Adrenal gland (tissue), 12 donors: Measurements from ENCODE around the gene UGT1A9. TPM values are rescaled to one million over a fixed set of nuclear protein-coding genes. Genes with fewer than 3 reads are reported as not detected.

ENCODE experiments used
- DNase-seq, 7 donors: peaks; one replicate each; pipeline ENCODE4 v3.0.0-alpha.2; 2019 to 2020
- H3K27ac ChIP-seq, 5 donors: fragments of 200-600 bp; sonication (generic) in 4 of 5; 1 replicate in 3 of 5; 2 replicates in 2 of 5; pipeline versions ENCODE4 v1.5.1 to v1.8.0; 2016 to 2020; ENCODE audit warnings: mild to moderate bottlenecking in 1 of 5
- H3K27me3 ChIP-seq: fragments of 200-600 bp; 2 replicates; pipeline ENCODE4 v1.8.0; 2021
- H3K36me3 ChIP-seq, 2 donors: fragments of 200-600 bp; replicated peaks in 1 of 2; 1 replicate in 1 of 2; 2 replicates in 1 of 2; pipeline versions ENCODE4 v1.5.1 to v1.8.0; 2018 to 2022
- H3K4me1 ChIP-seq, 2 donors: fragments of 200-600 bp; replicated peaks in 1 of 2; 1 replicate in 1 of 2; 2 replicates in 1 of 2; pipeline versions ENCODE4 v1.5.1 to v1.8.0; 2018 to 2021
- H3K4me3 ChIP-seq, 4 donors: fragments of 200-600 bp; sonication (generic) in 3 of 4; one replicate each; pipeline ENCODE4 v1.5.1; 2016 to 2018
- H3K9me3 ChIP-seq, 3 donors: fragments of 200-600 bp; sonication (generic) in 1 of 3; replicated peaks in 1 of 3; 1 replicate in 2 of 3; 2 replicates in 1 of 3; pipeline versions ENCODE4 v1.5.1 to v1.8.0; 2016 to 2021
- CTCF ChIP-seq, 6 experiments: fragments of 450-650 bp in 4 of 6; fragments of 200-600 bp in 2 of 6; sonication (generic) in 1 of 6; IDR thresholded peaks; 1 replicate in 5 of 6; 2 replicates in 1 of 6; pipeline versions ENCODE4 v1.5.1 to v1.8.0; 2016 to 2021; ENCODE audit warnings: antibody characterized with exemption in 6 of 6, mild to moderate bottlenecking in 2 of 6, moderate library complexity in 1 of 6
- POLR2A ChIP-seq, 2 donors: fragments of 450-650 bp; IDR thresholded peaks; one replicate each; pipeline ENCODE4 v1.6.1; 2017; ENCODE audit warnings: antibody characterized with exemption in 2 of 2, mild to moderate bottlenecking in 2 of 2, moderate library complexity in 1 of 2
- WGBS, 4 donors: extraction: QIAGEN DNeasy Blood & Tissue Kit in 2 of 4; methylation state at CpG; one replicate each; pipeline versions ENCODE4 v1.1.5 to v1.1.7; 2013 to 2017; 5-methylcytosine and 5-hydroxymethylcytosine counted together
- intact Hi-C, 2 donors: fragments of 100-400 bp; cut with DNase I; formaldehyde crosslinking; loops; one replicate each; pipeline versions ENCODE4 v1.14.1 to v1.15.0; 2022 to 2023
- polyA plus RNA-seq, 3 donors: library from polyadenylated mRNA; stranded (reverse); fragments of 200-250 nt in 2 of 3; fragments of 350-450 nt in 1 of 3; fragmentation: Illumina TruSeq in 1 of 3; extraction: RNeasy Lipid Tissue Mini Kit (QIAGEN cat#74804) in 1 of 3; gene quantifications; one replicate each; pipeline ENCODE4 v1.2.3, GENCODE V29; 2013 to 2014
- total RNA-seq, 9 donors: library from RNA; depleted of rRNA in 4 of 9; stranded (reverse); fragments of >200 nt in 4 of 9; fragments of 120-200 nt in 1 of 9; fragmentation: NEBNext Ultra II Directional in 1 of 9; extraction: Animal tissue kit (Norgen Biotek cat#: 25700) in 1 of 9; gene quantifications; one replicate each; pipeline versions ENCODE4 v1.1.0 to v1.2.4, GENCODE V29; 2013 to 2023
- donor health status: healthy with polysubstance abuse.
- donor health status: Bipolar disorder and iron deficiency.
- donor health status: DM: yes; HTN: yes; CAD: no.
- donor health status: DM: no; HTN: no; CAD: no.
- donor health status: DM: no; HTN: no; CAD: no.
- donor health status: DM: yes; HTN: yes; CAD: no.

UGT1A9 gene
- total and polyA plus RNA-seq, 12 donors: not detected

- H3K36me3 ChIP-seq: no peaks in the 10 kb centered on the region
- no peaks in the 10 kb centered on the region for H3K27me3 ChIP-seq
- intact Hi-C loops: no loop called here
- H3K4me1 ChIP-seq: no peaks in the 10 kb centered on the region
- H3K27ac ChIP-seq: no peak overlapping the region
- no peak overlapping the region for H3K4me3 ChIP-seq
- TF ChIP-seq POLR2A (IDR thresholded peaks at IDR 0.05): no peak
- no peak for TF ChIP-seq CTCF (IDR thresholded peaks at IDR 0.05)
- 78 to 85% (median 81%) methylated on average over 18 of the region's 18 CpGs for WGBS, 4 donors
- DNase-seq: peak in 2 of 7 donors; percentile 3 to 11
- H3K9me3 ChIP-seq: no peaks in the 10 kb centered on the region
Observed at GRCh38 chr2:233791151-233791882, 119.6 kb downstream of the UGT1A9 start.

- intact Hi-C loops: no loop called here
- Histone ChIP-seq H3K27ac (no peak overlapping the region), H3K36me3 (no peaks in the 10 kb centered on the region), H3K4me3 (no peak overlapping the region), H3K9me3 (no peaks in the 10 kb centered on the region), H3K27me3 (no peaks in the 10 kb centered on the region), H3K4me1 (no peaks in the 10 kb centered on the region)
- DNase-seq: peak in 2 of 7 donors; percentile 1 to 4
- 74 to 87% (median 81%) methylated on average over 9 of the region's 9 CpGs for WGBS, 4 donors
- no peak for TF ChIP-seq CTCF (IDR thresholded peaks at IDR 0.05)
- TF ChIP-seq POLR2A (IDR thresholded peaks at IDR 0.05): no peak
Observed at GRCh38 chr2:233791883-233792329, 120.2 kb downstream of the UGT1A9 start.

GRCh38 chr2:233792720-233793119 lies 121.0 kb downstream of the UGT1A9 start:
- Histone ChIP-seq H3K4me1 (no peaks in the 10 kb centered on the region), H3K27me3 (no peaks in the 10 kb centered on the region), H3K36me3 (no peaks in the 10 kb centered on the region), H3K4me3 (no peak overlapping the region), H3K27ac (no peak overlapping the region), H3K9me3 (no peaks in the 10 kb centered on the region)
- 84 to 91% (median 88%) methylated on average over 7 of the region's 7 CpGs for WGBS, 4 donors
- TF ChIP-seq POLR2A (IDR thresholded peaks at IDR 0.05) (no peak), CTCF (IDR thresholded peaks at IDR 0.05) (no peak)
- intact Hi-C loops: no loop called here
- DNase-seq: peak in 1 of 7 donors; percentile 4

- Histone ChIP-seq H3K27me3 (no peaks in the 10 kb centered on the region), H3K4me3 (no peak overlapping the region), H3K36me3 (no peaks in the 10 kb centered on the region), H3K27ac (no peak overlapping the region), H3K9me3 (no peaks in the 10 kb centered on the region), H3K4me1 (no peaks in the 10 kb centered on the region)
- TF ChIP-seq CTCF (IDR thresholded peaks at IDR 0.05) (no peak), POLR2A (IDR thresholded peaks at IDR 0.05) (no peak)
- 82 to 86% (median 84%) methylated on average over 12 to 18 of the region's 18 CpGs for WGBS, 4 donors
- peak in 2 of 7 donors; percentile 1 to 14 for DNase-seq
- intact Hi-C loops: no loop called here
Observed at GRCh38 chr2:233793465-233794127, 121.9 kb downstream of the UGT1A9 start.
